K562 (cell line): ENCODE data around the gene OR6C4. TPM values are rescaled to one million over a fixed set of nuclear protein-coding genes. Genes with fewer than 3 reads are reported as not detected.

ENCODE experiments used
- ATAC-seq: fragments of 200-7000 bp; cut with Tn5 transposase; 3 replicates; pipeline ENCODE4 v1.9.1; 2020; ENCODE audit warnings: moderate library complexity
- BruUV-seq: library from RNA; stranded (reverse); fragments of 400-500 nt; replicated peaks from 2 replicates; lab custom pipeline; 2021; lab: Mats Ljungman, UMichigan
- CTCF ChIA-PET: fragments of 300-600 bp; formaldehyde crosslinking; extraction: SDS; loops from one replicate; lab custom pipeline; 2021; ENCODE audit warnings: low intra/inter-chr PET ratio; lab: Yijun Ruan, JAX
- POLR2A ChIA-PET: fragments of 300-600, 350-650 bp; sonication (Branson Sonifier 250); formaldehyde crosslinking; extraction: SDS; loops from one replicate; lab custom pipeline; 2021; ENCODE audit warnings: antibody characterized with exemption, inconsistent platforms; lab: Yijun Ruan, JAX
- DNase-seq, 4 experiments: peaks; one replicate each; pipeline versions ENCODE4 v3.0.0 to v3.0.0-alpha.2; 2011 to 2018; ENCODE audit warnings: low spot score in 3 of 4, mixed read lengths in 3 of 4; ENCODE audit errors: extremely low read depth in 1 of 4
- FAIRE-seq: peaks from 2 replicates; lab custom pipeline; 2011; peaks lifted over from hg19 to GRCh38; lab: Jason Lieb, UNC
- H2AFZ ChIP-seq: 2 replicates; pipeline ENCODE4 v1.6.0; 2011; ENCODE audit warnings: low read depth, low read length, control low read depth, inconsistent platforms
- H3K27ac ChIP-seq: fragments of 200-600 bp; 3 replicates; pipeline ENCODE4 v1.8.0; 2011; ENCODE audit warnings: low read depth, mild to moderate bottlenecking, control low read depth, inconsistent platforms, low read length, moderate library complexity, mixed read lengths; ENCODE audit errors: extremely low read depth
- H3K27me3 ChIP-seq, 2 experiments: fragments of 300-600 bp in 1 of 2; 2 replicates in 1 of 2; 3 replicates in 1 of 2; pipeline versions ENCODE4 v1.6.0 to v1.8.0; 2011; ENCODE audit warnings: inconsistent platforms in 2 of 2, low read length in 2 of 2, mild to moderate bottlenecking in 1 of 2, mixed read lengths in 1 of 2, moderate library complexity in 1 of 2; ENCODE audit not compliant: control insufficient read depth in 2 of 2, insufficient read depth in 2 of 2
- H3K36me3 ChIP-seq: fragments of 300-600 bp; 3 replicates; pipeline ENCODE4 v1.8.0; 2011; ENCODE audit warnings: mild to moderate bottlenecking, low read length, inconsistent platforms; ENCODE audit not compliant: control insufficient read depth, insufficient read depth
- H3K4me1 ChIP-seq, 2 experiments: fragments of 200-600 bp in 1 of 2; replicated peaks in 1 of 2; 2 replicates in 1 of 2; 3 replicates in 1 of 2; pipeline versions ENCODE4 v1.5.1 to v1.8.0; 2011; ENCODE audit warnings: inconsistent platforms in 2 of 2, low read length in 2 of 2, mild to moderate bottlenecking in 1 of 2, mixed read lengths in 1 of 2, moderate library complexity in 1 of 2; ENCODE audit not compliant: control insufficient read depth in 2 of 2, insufficient read depth in 2 of 2
- H3K4me2 ChIP-seq: 2 replicates; pipeline ENCODE4 v1.6.1; 2011; ENCODE audit warnings: low read length, control low read depth, inconsistent platforms, mixed read lengths; ENCODE audit not compliant: insufficient read depth
- H3K4me3 ChIP-seq: fragments of 200-600 bp; sonication (generic), shearing (Covaris generic); 2 replicates; pipeline ENCODE4 v1.5.1; 2016; ENCODE audit warnings: control low read depth, inconsistent platforms
- H3K79me2 ChIP-seq: fragments of 200-600 bp; 3 replicates; pipeline ENCODE4 v1.8.0; 2011; ENCODE audit warnings: low read length, inconsistent platforms; ENCODE audit not compliant: control insufficient read depth, insufficient read depth
- H3K9ac ChIP-seq, 2 experiments: 2 replicates each; pipeline versions ENCODE4 v1.6.0 to v1.6.1; 2011; ENCODE audit warnings: low read depth in 2 of 2, low read length in 2 of 2, control low read depth in 1 of 2, inconsistent platforms in 1 of 2, mild to moderate bottlenecking in 1 of 2, mixed read lengths in 1 of 2; ENCODE audit not compliant: insufficient read depth in 1 of 2
- H3K9me1 ChIP-seq: one replicate; pipeline ENCODE4 v1.6.0; 2011; ENCODE audit warnings: inconsistent platforms, mild to moderate bottlenecking, low read length, moderate library complexity; ENCODE audit not compliant: control insufficient read depth, insufficient read depth
- H3K9me3 ChIP-seq: replicated peaks from 2 replicates; pipeline ENCODE4 v1.5.1; 2011; ENCODE audit warnings: low read depth, low read length, inconsistent platforms; ENCODE audit not compliant: control insufficient read depth, insufficient read depth
- H4K20me1 ChIP-seq: replicated peaks from 2 replicates; pipeline ENCODE4 v1.6.1; 2011; ENCODE audit warnings: low read length, inconsistent platforms, mixed read lengths; ENCODE audit not compliant: control insufficient read depth, insufficient read depth
- ATF6 ChIP-seq: sonication (generic); formaldehyde crosslinking; IDR thresholded peaks from 2 replicates; pipeline ENCODE4 v1.4.0; 2020; ENCODE audit warnings: mild to moderate bottlenecking, missing genetic modification reagents
- BCL6 ChIP-seq: fragments of 250-450 bp; sonication (Bioruptor Pico); IDR thresholded peaks from 2 replicates; pipeline ENCODE4 v1.4.0; 2020
- CBX3 ChIP-seq, 2 experiments: IDR thresholded peaks; 1 replicate in 1 of 2; 2 replicates in 1 of 2; pipeline ENCODE4 v1.6.1; 2012; ENCODE audit warnings: inconsistent platforms in 2 of 2, low read length in 2 of 2, borderline replicate concordance in 1 of 2, control low read depth in 1 of 2
- EZH2 ChIP-seq: IDR thresholded peaks from 2 replicates; pipeline ENCODE4 v1.6.1; 2012; ENCODE audit warnings: low read depth, mild to moderate bottlenecking, inconsistent platforms, low read length, borderline replicate concordance
- ZNF217 ChIP-seq: sonication (generic); formaldehyde crosslinking; IDR thresholded peaks from 2 replicates; pipeline ENCODE4 v1.8.0; 2022; ENCODE audit warnings: mild to moderate bottlenecking, missing genetic modification reagents
- ZNF263 ChIP-seq: sonication (generic); formaldehyde crosslinking; IDR thresholded peaks from 2 replicates; pipeline ENCODE4 v1.8.0; 2022; ENCODE audit warnings: mild to moderate bottlenecking, missing genetic modification reagents, borderline replicate concordance
- whole genome bisulfite sequencing: fragments of 100-300 bp; shearing (Covaris generic); methylation state at CpG from one replicate; pipeline ENCODE4 v1.1.6; 2016; ENCODE audit warnings: low coverage, mixed read lengths; ENCODE audit not compliant: insufficient coverage; ENCODE audit errors: missing lambda C conversion rate; 5-methylcytosine and 5-hydroxymethylcytosine counted together
- in situ Hi-C: fragments of 300-500 bp; cut with MboI; formaldehyde crosslinking; loops from 4 replicates; pipeline ENCODE4 v1.15.0; 2018; ENCODE audit warnings: inconsistent platforms, mixed read lengths
- intact Hi-C: fragments of 100-400 bp; cut with micrococcal nuclease; formaldehyde crosslinking; loops from 2 replicates; pipeline ENCODE4 v1.14.2; 2022
- polyA plus RNA-seq, 8 experiments: library from polyadenylated mRNA; depleted of rRNA in 4 of 8; stranded (reverse) in 5 of 8; unstranded in 3 of 8; fragments of >200 nt; fragmentation: Nextera tagmentation in 2 of 8; fragmentation: Illumina TruSeq in 1 of 8; extraction: Ambion mirVana in 2 of 8; extraction: Trizol in 1 of 8; gene quantifications; 2 replicates each; pipeline versions ENCODE4 v1.2.1 to v1.2.3, GENCODE V29; 2011 to 2014; ENCODE audit warnings: inconsistent platforms in 1 of 8, missing spikeins in 1 of 8
- total RNA-seq, 7 experiments: library from RNA; depleted of rRNA in 6 of 7; stranded (reverse); fragments of >200 nt in 6 of 7; fragmentation: Illumina TruSeq in 2 of 7; extraction: Trizol in 2 of 7; gene quantifications; 2 replicates each; pipeline versions ENCODE4 v1.2.1 to v1.2.3, GENCODE V29; 2011 to 2021; ENCODE audit warnings: low replicate concordance in 1 of 7

Gene OR6C4
- total and polyA plus RNA-seq, 9 of the 15 experiments (the other 6 are each of a cell fraction or from before 2014, with no cell fraction given): not detected

- TF ChIP-seq ZNF263 (CRISPR knock-in tag) (no peak), EZH2 (no peak)
- no peak within 1 kb of the TSS for H3K27ac ChIP-seq
- intact Hi-C loops: no loop called here
- no peak within 1 kb of the TSS for H3K9ac ChIP-seq
- H3K27me3 ChIP-seq: no peaks in the 10 kb centered on the region
- DNase-seq: no peak
- H3K4me3 ChIP-seq: no peak within 1 kb of the TSS
- WGBS: 0% methylated on average over 1 of the region's 1 CpG
- H3K79me2 ChIP-seq: no peaks in the 10 kb centered on the region
- no peak for FAIRE-seq
- no peaks in the 10 kb centered on the region for H3K4me1 ChIP-seq
- no peak within 1 kb of the TSS for H3K4me2 ChIP-seq
- BruUV-seq: no TSS peak
- H3K9me3 ChIP-seq: no peaks in the 10 kb centered on the region; the same call in 1 of the 2 replicates
- CTCF ChIA-PET: no interaction called here
- H3K36me3 ChIP-seq: no peaks in the 10 kb centered on the region
- no peaks in the 10 kb centered on the region for H4K20me1 ChIP-seq
- H3K9me1 ChIP-seq: no peaks in the 10 kb centered on the region
- POLR2A ChIA-PET: no interaction called here
- ATAC-seq: no peak
- in situ Hi-C loops: no loop called here
- H2AFZ ChIP-seq: no peak within 1 kb of the TSS
These were observed 22.8 kb downstream of the OR6C4 start, which contains the start of gene OR2AP1 for GRCh38 chr12:55572168-55572567. TSS of gene OR2AP1 (plus strand) at chr12:55572468. CDS start at chr12:55574415, 1,947 bp downstream.

- no peak for TF ChIP-seq ZNF217
- no peak for TF ChIP-seq ATF6 (CRISPR knock-in tag)
- no peak for TF ChIP-seq CBX3 (IDR thresholded peaks at IDR 0.05; ENCODE audit: borderline replicate concordance in 1 of 2, low read length in 2 of 2)
- TF ChIP-seq BCL6 (CRISPR knock-in tag): no peak
- POLR2A ChIA-PET: no interaction called here
- BruUV-seq: no TSS peak
These were observed 32.7 kb downstream of the OR6C4 start for GRCh38 chr12:55582066-55582465.

More at GRCh38 chr12:55582066-55582465, 32.7 kb downstream of the OR6C4 start:
- no peaks in the 10 kb centered on the region for H3K79me2 ChIP-seq
- ATAC-seq (no peak), DNase-seq (no peak), FAIRE-seq (no peak)
- H3K4me3 ChIP-seq: no peak overlapping the region
- 0% methylated on average over 2 of the region's 2 CpGs for WGBS
- H3K9me3 ChIP-seq: no peaks in the 10 kb centered on the region
- in situ Hi-C loops (no loop called here), intact Hi-C loops (no loop called here)
- no peaks in the 10 kb centered on the region for H4K20me1 ChIP-seq
- CTCF ChIA-PET: no interaction called here
- H2AFZ ChIP-seq: no peak overlapping the region
- no peak overlapping the region for H3K4me2 ChIP-seq
- peak overlapping the region in 1 of 2 experiments; percentile 46; a peak in 1 of 4 replicates for H3K9ac ChIP-seq
- H3K36me3 ChIP-seq: no peaks in the 10 kb centered on the region
- no peaks in the 10 kb centered on the region for H3K27me3 ChIP-seq
- H3K27ac ChIP-seq: no peak overlapping the region
- H3K9me1 ChIP-seq: no peaks in the 10 kb centered on the region
- H3K4me1 ChIP-seq: no peaks in the 10 kb centered on the region
